Esophagus squamous epithelium (tissue), 5 donors: ENCODE measurements around the gene PTGDS. TPM values are rescaled to one million over a fixed set of nuclear protein-coding genes. Genes with fewer than 3 reads are reported as not detected.

ENCODE experiments used
- DNase-seq: peaks from one replicate; lab custom pipeline; 2025; lab: John Stamatoyannopoulos, UW
- H3K27ac ChIP-seq, 4 donors: fragments of 200-600 bp; sonication (generic); one replicate each; pipeline ENCODE4 v1.5.1; 2016 to 2019; ENCODE audit warnings: mild to moderate bottlenecking in 1 of 4
- H3K27me3 ChIP-seq, 4 donors: fragments of 200-600 bp; sonication (generic); 1 replicate in 3 of 4; 2 replicates in 1 of 4; pipeline versions ENCODE4 v1.5.1 to v1.6.0; 2017 to 2021; ENCODE audit warnings: antibody characterized with exemption in 1 of 4
- H3K36me3 ChIP-seq, 3 donors: fragments of 200-600 bp; sonication (generic); one replicate each; pipeline ENCODE4 v1.5.1; 2016 to 2019
- H3K4me1 ChIP-seq, 3 donors: fragments of 200-600 bp; sonication (generic); one replicate each; pipeline ENCODE4 v1.5.1; 2017 to 2019
- H3K4me3 ChIP-seq, 4 donors: fragments of 200-600 bp; sonication (generic); 1 replicate in 3 of 4; 2 replicates in 1 of 4; pipeline ENCODE4 v1.5.1; 2016 to 2019; ENCODE audit warnings: mild to moderate bottlenecking in 2 of 4, moderate library complexity in 1 of 4
- H3K9me3 ChIP-seq, 3 donors: fragments of 200-600 bp; sonication (generic); one replicate each; pipeline ENCODE4 v1.5.1; 2016 to 2019
- POLR2A ChIP-seq, 4 donors: fragments of 450-650 bp; IDR thresholded peaks; one replicate each; pipeline ENCODE4 v1.6.1; 2017; ENCODE audit warnings: antibody characterized with exemption in 4 of 4, mild to moderate bottlenecking in 4 of 4, moderate library complexity in 3 of 4
- WGBS, 2 donors: methylation state at CpG; one replicate each; pipeline ENCODE4 v1.1.5; 2018; 5-methylcytosine and 5-hydroxymethylcytosine counted together
- intact Hi-C: fragments of 100-400 bp; cut with DNase I; formaldehyde crosslinking; loops from one replicate; pipeline ENCODE4 v1.15.0; 2022
- total RNA-seq, 4 donors: library from RNA; depleted of rRNA; stranded (reverse); fragments of >200 nt; gene quantifications; one replicate each; pipeline ENCODE4 v1.1.0, GENCODE V29; 2016
- TF ChIP-seq, protein P1 (sequence below), 6 experiments: fragments of 450-650 bp in 4 of 6; fragments of 200-600 bp in 2 of 6; sonication (generic) in 2 of 6; IDR thresholded peaks; one replicate each; pipeline ENCODE4 v1.5.1; 2016 to 2019; ENCODE audit warnings: antibody characterized with exemption in 6 of 6, mild to moderate bottlenecking in 4 of 6, moderate library complexity in 4 of 6
- donor health status: DM: yes; HTN: yes; CAD: no.

Gene PTGDS
- total RNA-seq, 4 donors from 2014 or later: 1.7 to 208 (median 4.8) TPM

GRCh38 chr9:136997830-136998234, 20.5 kb downstream of the PTGDS start:
- H3K4me3 ChIP-seq: no peak overlapping the region
- H3K9me3 ChIP-seq: no peaks in the 10 kb centered on the region
- peaks cover 0 to 29% (median 0%) of the 10 kb centered on the region in 4 donors for H3K27me3 ChIP-seq
- intact Hi-C loops: no loop called here
- DNase-seq: no peak
- peaks cover 0 to 16% (median 0%) of the 10 kb centered on the region in 3 donors for H3K36me3 ChIP-seq
- H3K4me1 ChIP-seq: peaks cover 48 to 75% (median 53%) of the 10 kb centered on the region in 3 donors
- TF ChIP-seq, protein P1, sequence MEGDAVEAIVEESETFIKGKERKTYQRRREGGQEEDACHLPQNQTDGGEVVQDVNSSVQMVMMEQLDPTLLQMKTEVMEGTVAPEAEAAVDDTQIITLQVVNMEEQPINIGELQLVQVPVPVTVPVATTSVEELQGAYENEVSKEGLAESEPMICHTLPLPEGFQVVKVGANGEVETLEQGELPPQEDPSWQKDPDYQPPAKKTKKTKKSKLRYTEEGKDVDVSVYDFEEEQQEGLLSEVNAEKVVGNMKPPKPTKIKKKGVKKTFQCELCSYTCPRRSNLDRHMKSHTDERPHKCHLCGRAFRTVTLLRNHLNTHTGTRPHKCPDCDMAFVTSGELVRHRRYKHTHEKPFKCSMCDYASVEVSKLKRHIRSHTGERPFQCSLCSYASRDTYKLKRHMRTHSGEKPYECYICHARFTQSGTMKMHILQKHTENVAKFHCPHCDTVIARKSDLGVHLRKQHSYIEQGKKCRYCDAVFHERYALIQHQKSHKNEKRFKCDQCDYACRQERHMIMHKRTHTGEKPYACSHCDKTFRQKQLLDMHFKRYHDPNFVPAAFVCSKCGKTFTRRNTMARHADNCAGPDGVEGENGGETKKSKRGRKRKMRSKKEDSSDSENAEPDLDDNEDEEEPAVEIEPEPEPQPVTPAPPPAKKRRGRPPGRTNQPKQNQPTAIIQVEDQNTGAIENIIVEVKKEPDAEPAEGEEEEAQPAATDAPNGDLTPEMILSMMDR (IDR thresholded peaks at IDR 0.05): no peak
- no peak for TF ChIP-seq POLR2A (IDR thresholded peaks at IDR 0.05)
- peak overlapping the region; percentile 66 to 92 (median 80) for H3K27ac ChIP-seq
- WGBS, 2 donors: 31 to 69% methylated on average over 8 to 10 of the region's 18 CpGs

GRCh38 chr9:137000177-137000930, 23.1 kb downstream of the PTGDS start:
- intact Hi-C loops: no loop called here
- Histone ChIP-seq H3K9me3 (no peaks in the 10 kb centered on the region), H3K27ac (peak overlapping the region in 2 of 4 donors; percentile 19 to 33), H3K4me3 (no peak overlapping the region), H3K27me3 (peaks cover 0 to 22% (median 0%) of the 10 kb centered on the region in 4 donors), H3K36me3 (no peaks in the 10 kb centered on the region), H3K4me1 (peaks cover 24 to 50% (median 27%) of the 10 kb centered on the region in 3 donors)
- no peak for DNase-seq
- TF ChIP-seq POLR2A (IDR thresholded peaks at IDR 0.05): no peak
- TF ChIP-seq, protein P1 (IDR thresholded peaks at IDR 0.05): no peak
- 37 to 52% methylated on average over 7 to 8 of the region's 10 CpGs for WGBS, 2 donors

DNA sequence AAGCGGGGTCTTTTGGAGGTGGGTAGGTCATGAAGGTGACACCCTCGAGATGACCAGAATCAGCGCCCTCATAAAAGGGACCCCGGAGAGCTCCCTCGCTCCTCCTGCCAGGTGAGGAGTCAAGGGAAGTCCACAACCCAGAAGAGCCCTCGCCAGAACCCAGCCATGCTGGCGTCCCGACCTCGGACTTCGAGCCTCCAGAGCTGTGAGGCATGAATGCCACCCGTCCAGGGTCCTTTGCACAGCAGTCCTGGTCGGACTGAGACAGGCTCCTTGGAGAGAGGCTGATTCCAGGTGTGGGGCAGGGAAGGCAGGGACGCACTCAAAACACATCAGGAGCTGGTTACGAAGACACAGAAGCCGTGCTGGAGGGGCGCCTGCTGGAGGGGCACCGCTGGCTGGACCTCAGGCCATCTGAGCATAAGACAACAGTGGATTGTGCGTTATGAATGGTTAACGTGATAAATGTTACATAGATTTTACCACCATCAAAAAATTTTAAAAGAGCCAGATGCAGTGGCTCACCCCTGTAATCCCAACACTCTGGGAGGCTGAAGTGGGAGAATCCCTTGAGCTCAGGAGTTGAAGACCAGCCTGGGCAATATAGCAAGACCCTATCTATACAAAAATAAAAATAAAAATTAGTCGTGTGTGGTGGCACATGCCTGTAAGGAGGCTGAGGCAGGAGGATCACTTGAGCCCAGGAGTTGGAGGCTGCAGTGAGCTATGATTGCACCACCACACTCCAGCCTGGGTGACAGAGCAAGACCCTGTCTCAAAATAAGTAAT, 24.7 kb downstream of the PTGDS start:
- H3K9me3 ChIP-seq: no peaks in the 10 kb centered on the region
- DNase-seq: no peak

DNA sequence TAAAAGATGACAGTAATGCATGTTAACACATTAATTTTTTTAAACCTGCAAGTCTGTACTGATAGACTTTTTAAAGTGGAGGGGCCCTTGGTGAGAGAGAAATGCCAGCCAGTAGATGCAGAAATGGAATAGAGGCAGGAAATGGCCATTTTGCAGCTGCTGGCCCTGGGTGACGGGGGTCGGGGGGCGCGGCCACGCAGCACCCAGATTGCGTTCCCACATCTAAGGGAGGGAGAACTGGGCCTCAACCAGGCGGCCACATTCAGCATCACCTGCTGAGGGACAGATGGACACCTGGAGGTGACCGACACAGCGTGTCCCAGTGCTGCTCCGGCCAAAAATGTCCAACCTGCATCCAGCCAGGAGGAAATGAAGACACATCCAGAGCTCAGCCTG, 25.3 kb downstream of the PTGDS start:
- Histone ChIP-seq H3K9me3 (no peaks in the 10 kb centered on the region), H3K27me3 (peaks cover 0 to 2% (median 0%) of the 10 kb centered on the region in 4 donors), H3K4me3 (no peak overlapping the region), H3K27ac (no peak overlapping the region), H3K4me1 (peaks cover 1 to 39% (median 5%) of the 10 kb centered on the region in 3 donors), H3K36me3 (no peaks in the 10 kb centered on the region)
- intact Hi-C loops: no loop called here
- DNase-seq: no peak
- TF ChIP-seq POLR2A (IDR thresholded peaks at IDR 0.05): no peak
- TF ChIP-seq, protein P1 (IDR thresholded peaks at IDR 0.05): no peak
- 73 to 86% methylated on average over 10 of the region's 10 CpGs for WGBS, 2 donors

More for the DNA sequence above, 24.7 kb downstream of the PTGDS start:
- Histone ChIP-seq H3K4me1 (peaks cover 7 to 39% (median 10%) of the 10 kb centered on the region in 3 donors), H3K27me3 (peaks cover 0 to 8% (median 0%) of the 10 kb centered on the region in 4 donors), H3K4me3 (no peak overlapping the region), H3K27ac (no peak overlapping the region), H3K36me3 (no peaks in the 10 kb centered on the region)
- 75 to 85% methylated on average over 13 to 18 of the region's 20 CpGs for WGBS, 2 donors
- no peak for TF ChIP-seq POLR2A (IDR thresholded peaks at IDR 0.05)
- TF ChIP-seq, protein P1 (IDR thresholded peaks at IDR 0.05): no peak
- intact Hi-C loops: no loop called here
